SH-SY5Y (cell line): ENCODE results near the gene LAMA3.

ENCODE experiments used
- GATA2 ChIP-seq: IDR thresholded peaks from 2 replicates; pipeline ENCODE4 v1.6.1; 2011; ENCODE audit warnings: mild to moderate bottlenecking, low read depth, low read length
- GATA3 ChIP-seq: IDR thresholded peaks from 2 replicates; pipeline ENCODE4 v1.6.1; 2011; ENCODE audit warnings: low read depth, mild to moderate bottlenecking, low read length, moderate library complexity

DNA sequence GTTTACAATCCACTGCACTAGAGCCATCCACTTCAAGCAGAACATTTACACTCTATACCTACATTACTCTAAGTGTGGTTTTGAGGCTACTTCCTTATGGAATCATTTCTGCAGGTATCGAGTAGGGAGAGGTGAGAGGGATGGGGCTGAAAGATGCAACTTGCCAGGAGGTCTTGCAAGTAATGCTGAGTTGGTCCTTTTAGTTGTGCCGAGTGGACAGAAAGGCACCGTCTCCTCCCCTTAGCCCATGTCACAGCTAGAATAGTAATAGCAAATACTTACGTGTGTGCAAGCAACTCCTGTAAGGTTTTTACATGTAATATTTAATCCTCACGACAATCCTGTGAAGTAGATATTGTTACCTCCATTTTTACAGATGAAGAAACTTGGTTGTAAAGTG lies 166.5 kb downstream of the LAMA3 start:
- TF ChIP-seq GATA2 (no peak), GATA3 (no peak)
